SJCRH30 (cell line): ENCODE measurements around the gene SNCAIP. TPM values are rescaled to one million over a fixed set of nuclear protein-coding genes. Genes with fewer than 3 reads are reported as not detected.
A peak's percentile ranks its signal among the peaks of the same experiment; 100 is the strongest.

Source experiments
- DNase-seq, 2 experiments: peaks; one replicate each; pipeline ENCODE4 v3.0.0-alpha.2; 2015 to 2020
- H3K27ac ChIP-seq: fragments of 250-450 bp; sonication (Bioruptor Pico); 2 replicates; pipeline ENCODE4 v1.5.1; 2020; ENCODE audit warnings: mild to moderate bottlenecking, moderate library complexity
- H3K27me3 ChIP-seq: fragments of 250-450 bp; sonication (Bioruptor Pico); 2 replicates; pipeline ENCODE4 v1.5.1; 2020; ENCODE audit warnings: mild to moderate bottlenecking, moderate library complexity
- H3K36me3 ChIP-seq: fragments of 250-450 bp; sonication (Bioruptor Pico); 2 replicates; pipeline ENCODE4 v1.5.1; 2020; ENCODE audit warnings: mild to moderate bottlenecking, moderate library complexity
- H3K4me1 ChIP-seq: fragments of 250-450 bp; sonication (Bioruptor Pico); 2 replicates; pipeline ENCODE4 v1.5.1; 2020; ENCODE audit warnings: mild to moderate bottlenecking, moderate library complexity
- H3K4me3 ChIP-seq: fragments of 250-450 bp; sonication (Bioruptor Pico); 2 replicates; pipeline ENCODE4 v1.5.1; 2020; ENCODE audit warnings: mild to moderate bottlenecking, moderate library complexity
- H3K9me3 ChIP-seq: fragments of 250-450 bp; sonication (Bioruptor Pico); replicated peaks from 2 replicates; pipeline ENCODE4 v1.5.1; 2020; ENCODE audit warnings: mild to moderate bottlenecking, moderate library complexity
- total RNA-seq: library from RNA; depleted of rRNA; stranded (reverse); fragments of >200 nt; shearing (Covaris generic); gene quantifications from 2 replicates; pipeline ENCODE4 v1.2.3, GENCODE V29; 2014

Gene SNCAIP
- total RNA-seq, 1 experiment from 2014 or later: 0.49 TPM

GRCh38 chr5:122408592-122409224 is 96.7 kb downstream of the SNCAIP start:
- H3K9me3 ChIP-seq: no peaks in the 10 kb centered on the region

GRCh38 chr5:122412966-122413365 is 100.9 kb downstream of the SNCAIP start:
- Histone ChIP-seq H3K27me3 (no peaks in the 10 kb centered on the region; the same call in 1 of the 2 replicates), H3K9me3 (no peaks in the 10 kb centered on the region), H3K4me1 (no peaks in the 10 kb centered on the region), H3K27ac (no peak overlapping the region), H3K36me3 (no peaks in the 10 kb centered on the region), H3K4me3 (no peak overlapping the region)
- DNase-seq: no peak

More at GRCh38 chr5:122408592-122409224, 96.7 kb downstream of the SNCAIP start:
- no peaks in the 10 kb centered on the region; the same call in 1 of the 2 replicates for H3K27me3 ChIP-seq
- DNase-seq: no peak
- no peaks in the 10 kb centered on the region for H3K36me3 ChIP-seq
- H3K4me3 ChIP-seq: no peak overlapping the region
- H3K27ac ChIP-seq: no peak overlapping the region
- no peaks in the 10 kb centered on the region for H3K4me1 ChIP-seq

- no peak overlapping the region for H3K27ac ChIP-seq
- DNase-seq: no peak
- H3K36me3 ChIP-seq: no peaks in the 10 kb centered on the region
- no peaks in the 10 kb centered on the region for H3K9me3 ChIP-seq
- H3K27me3 ChIP-seq: no peaks in the 10 kb centered on the region; the same call in 1 of the 2 replicates
- no peaks in the 10 kb centered on the region for H3K4me1 ChIP-seq
- no peak overlapping the region for H3K4me3 ChIP-seq
Measured at GRCh38 chr5:122413722-122414121, 101.7 kb downstream of the SNCAIP start.

GRCh38 chr5:122415030-122415800 is 103.2 kb downstream of the SNCAIP start:
- H3K27ac ChIP-seq: no peak overlapping the region
- no peaks in the 10 kb centered on the region for H3K9me3 ChIP-seq
- no peaks in the 10 kb centered on the region for H3K36me3 ChIP-seq
- H3K4me1 ChIP-seq: no peaks in the 10 kb centered on the region
- DNase-seq: peak; percentile 37 to 62
- H3K27me3 ChIP-seq: no peaks in the 10 kb centered on the region; the same call in 1 of the 2 replicates
- H3K4me3 ChIP-seq: no peak overlapping the region

DNA sequence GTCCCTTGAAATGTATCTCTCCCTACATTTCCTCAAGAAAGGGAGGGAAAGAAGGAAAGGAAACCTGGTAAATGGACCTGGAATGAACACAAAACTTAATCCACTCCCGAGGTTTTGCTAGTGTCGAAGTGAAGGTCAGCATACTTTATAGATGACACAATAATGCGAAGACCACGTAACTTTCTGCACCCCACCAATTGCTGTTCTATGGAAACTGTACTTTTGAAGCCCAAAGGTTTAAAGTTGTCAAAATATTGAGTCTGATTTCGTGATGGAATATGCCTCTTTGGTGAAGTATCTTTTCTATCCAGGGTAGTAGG is 103.7 kb downstream of the SNCAIP start:
- Histone ChIP-seq H3K4me1 (no peaks in the 10 kb centered on the region), H3K4me3 (no peak overlapping the region), H3K9me3 (no peaks in the 10 kb centered on the region), H3K27me3 (no peaks in the 10 kb centered on the region; the same call in 1 of the 2 replicates), H3K27ac (no peak overlapping the region), H3K36me3 (no peaks in the 10 kb centered on the region)
- no peak for DNase-seq

DNA sequence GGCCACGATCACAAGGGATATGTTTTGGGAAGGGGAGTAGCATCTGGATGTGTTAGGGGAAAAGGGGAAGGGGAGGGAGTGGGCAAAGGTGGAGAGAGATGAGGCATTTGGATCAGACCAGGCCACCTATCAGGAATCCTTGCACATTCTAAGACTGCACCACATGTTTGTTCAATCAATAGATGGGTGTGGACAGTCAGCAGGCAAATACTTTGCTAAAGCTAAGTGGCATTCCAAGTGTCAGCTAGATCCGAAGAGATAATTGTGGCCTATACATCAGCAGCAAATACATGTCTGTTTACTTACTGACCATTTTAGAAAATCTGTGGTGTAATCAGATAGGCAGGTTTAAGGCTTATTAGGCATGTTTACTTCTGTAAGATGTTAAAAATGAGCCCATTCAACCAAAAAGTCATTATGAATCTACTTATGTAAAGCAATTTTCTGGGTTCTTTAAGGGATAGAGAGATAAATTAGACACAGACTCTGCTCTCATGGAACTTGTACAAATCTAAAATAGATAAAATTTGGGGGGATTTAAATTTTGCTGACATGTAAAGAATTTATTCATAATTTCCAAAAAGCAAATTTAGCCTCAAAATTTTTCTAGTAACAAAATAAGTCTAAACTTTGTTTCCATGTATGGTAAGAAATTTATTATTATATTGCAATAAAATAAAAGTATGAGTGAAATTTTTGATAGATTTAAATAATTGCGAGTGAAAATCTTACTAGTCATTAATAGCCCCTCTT is 107.3 kb downstream of the SNCAIP start:
- DNase-seq: no peak
- Histone ChIP-seq H3K4me3 (no peak overlapping the region), H3K27me3 (no peaks in the 10 kb centered on the region; the same call in 1 of the 2 replicates), H3K36me3 (no peaks in the 10 kb centered on the region), H3K4me1 (no peaks in the 10 kb centered on the region), H3K9me3 (no peaks in the 10 kb centered on the region), H3K27ac (no peak overlapping the region)

- no peak overlapping the region for H3K4me3 ChIP-seq
- no peaks in the 10 kb centered on the region; the same call in 1 of the 2 replicates for H3K27me3 ChIP-seq
- H3K4me1 ChIP-seq: no peaks in the 10 kb centered on the region
- H3K36me3 ChIP-seq: no peaks in the 10 kb centered on the region
- no peaks in the 10 kb centered on the region for H3K9me3 ChIP-seq
- no peak for DNase-seq
- no peak overlapping the region for H3K27ac ChIP-seq
Measured at GRCh38 chr5:122420091-122420490, 108.1 kb downstream of the SNCAIP start.

- DNase-seq: no peak
- Histone ChIP-seq H3K4me3 (no peak overlapping the region), H3K36me3 (no peaks in the 10 kb centered on the region), H3K9me3 (no peaks in the 10 kb centered on the region), H3K27ac (no peak overlapping the region), H3K27me3 (no peaks in the 10 kb centered on the region; the same call in 1 of the 2 replicates), H3K4me1 (no peaks in the 10 kb centered on the region)
Measured at GRCh38 chr5:122420537-122421236, 108.7 kb downstream of the SNCAIP start.

DNA sequence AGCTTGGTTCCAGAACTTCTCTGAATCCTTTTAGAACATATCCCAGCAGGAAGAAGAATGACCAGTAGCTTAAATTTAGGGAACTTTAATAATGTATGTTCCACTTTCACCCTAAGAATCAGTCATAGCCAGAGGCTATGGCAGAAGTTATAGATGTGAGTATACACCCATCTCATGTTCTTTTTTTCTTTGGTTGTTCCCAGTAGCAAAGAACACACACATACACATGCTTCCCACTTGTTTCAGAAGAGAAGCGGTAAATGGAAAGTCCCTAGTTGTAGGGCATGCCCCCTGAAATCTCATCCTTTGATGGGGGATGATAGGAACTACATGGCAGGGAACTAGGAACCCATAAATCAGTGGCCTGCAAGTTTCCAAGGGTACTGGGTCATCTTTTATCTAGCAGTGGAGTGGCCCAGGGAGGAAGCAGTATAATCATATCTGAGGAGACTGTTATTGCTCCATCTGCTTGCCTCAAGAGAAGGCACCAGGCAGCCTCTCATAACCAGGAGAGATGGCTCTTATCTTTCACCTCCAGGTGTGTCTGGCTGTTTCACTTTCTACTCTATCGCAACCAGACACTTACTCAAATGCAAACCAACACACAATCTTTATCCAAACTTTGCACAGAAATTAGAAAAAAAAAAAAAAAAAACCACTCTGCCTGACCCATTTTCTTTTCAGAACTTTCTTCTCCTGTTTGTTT is 109.5 kb downstream of the SNCAIP start:
- no peaks in the 10 kb centered on the region; the same call in 1 of the 2 replicates for H3K27me3 ChIP-seq
- no peaks in the 10 kb centered on the region for H3K36me3 ChIP-seq
- no peak overlapping the region for H3K27ac ChIP-seq
- DNase-seq: no peak
- H3K4me1 ChIP-seq: no peaks in the 10 kb centered on the region
- no peaks in the 10 kb centered on the region for H3K9me3 ChIP-seq
- no peak overlapping the region for H3K4me3 ChIP-seq

- H3K36me3 ChIP-seq: no peaks in the 10 kb centered on the region
Measured at GRCh38 chr5:122423221-122423620, 111.2 kb downstream of the SNCAIP start.

DNA sequence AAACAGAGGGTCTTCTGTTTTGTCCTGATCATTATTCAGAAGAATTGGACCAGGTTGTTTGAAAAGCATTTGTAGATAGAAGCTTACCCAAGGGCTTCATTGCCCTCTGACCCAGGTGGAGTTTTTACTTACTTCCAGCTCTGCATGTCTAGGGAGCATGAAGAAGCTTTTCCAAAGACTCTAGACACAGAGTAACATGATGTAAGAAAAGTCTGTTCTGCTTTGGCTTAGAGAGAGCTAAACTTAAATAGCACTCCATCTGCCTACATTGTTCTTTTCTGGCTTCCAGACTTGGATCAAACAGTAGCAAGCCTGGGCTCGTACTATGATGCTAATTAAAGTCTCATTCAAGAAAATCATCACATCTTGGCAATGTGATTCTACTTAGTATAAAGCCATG is 112.1 kb downstream of the SNCAIP start:
- Histone ChIP-seq H3K27ac (no peak overlapping the region), H3K4me1 (no peaks in the 10 kb centered on the region), H3K36me3 (no peaks in the 10 kb centered on the region), H3K4me3 (no peak overlapping the region), H3K9me3 (no peaks in the 10 kb centered on the region), H3K27me3 (no peaks in the 10 kb centered on the region)
- no peak for DNase-seq

More at GRCh38 chr5:122423221-122423620, 111.2 kb downstream of the SNCAIP start:
- Histone ChIP-seq H3K4me3 (no peak overlapping the region), H3K27me3 (no peaks in the 10 kb centered on the region), H3K9me3 (no peaks in the 10 kb centered on the region), H3K4me1 (no peaks in the 10 kb centered on the region), H3K27ac (no peak overlapping the region)
- no peak for DNase-seq

GRCh38 chr5:122426301-122426700 is 114.3 kb downstream of the SNCAIP start:
- Histone ChIP-seq H3K4me1 (no peaks in the 10 kb centered on the region), H3K36me3 (no peaks in the 10 kb centered on the region)

GRCh38 chr5:122427621-122428020 is 115.6 kb downstream of the SNCAIP start:
- H3K9me3 ChIP-seq: no peaks in the 10 kb centered on the region
- DNase-seq: no peak
- H3K4me1 ChIP-seq: no peaks in the 10 kb centered on the region
- peaks cover 2% of the 10 kb centered on the region; the same call in 1 of the 2 replicates for H3K27me3 ChIP-seq
- H3K36me3 ChIP-seq: no peaks in the 10 kb centered on the region
- no peak overlapping the region for H3K27ac ChIP-seq
- H3K4me3 ChIP-seq: no peak overlapping the region

More at GRCh38 chr5:122426301-122426700, 114.3 kb downstream of the SNCAIP start:
- Histone ChIP-seq H3K27me3 (no peaks in the 10 kb centered on the region), H3K4me3 (no peak overlapping the region), H3K9me3 (no peaks in the 10 kb centered on the region), H3K27ac (no peak overlapping the region)
- no peak for DNase-seq
